HFF-Myc (cell line): ENCODE measurements around the gene SPRY1.

Experiments used
- DNase-seq: peaks from one replicate; pipeline ENCODE4 v3.0.0-alpha.2; 2011; ENCODE audit warnings: low read depth; ENCODE audit errors: extremely low read depth
- H3K4me3 ChIP-seq: replicated peaks from 2 replicates; pipeline ENCODE4 v1.5.1; 2011; ENCODE audit warnings: low read depth, mild to moderate bottlenecking, control low read depth, low read length
- TF ChIP-seq, protein P1 (sequence below): IDR thresholded peaks from 2 replicates; pipeline ENCODE4 v1.5.1; 2012; ENCODE audit warnings: mild to moderate bottlenecking, low read depth, low read length, control low read depth; ENCODE audit errors: missing control alignments

SPRY1 gene

DNA sequence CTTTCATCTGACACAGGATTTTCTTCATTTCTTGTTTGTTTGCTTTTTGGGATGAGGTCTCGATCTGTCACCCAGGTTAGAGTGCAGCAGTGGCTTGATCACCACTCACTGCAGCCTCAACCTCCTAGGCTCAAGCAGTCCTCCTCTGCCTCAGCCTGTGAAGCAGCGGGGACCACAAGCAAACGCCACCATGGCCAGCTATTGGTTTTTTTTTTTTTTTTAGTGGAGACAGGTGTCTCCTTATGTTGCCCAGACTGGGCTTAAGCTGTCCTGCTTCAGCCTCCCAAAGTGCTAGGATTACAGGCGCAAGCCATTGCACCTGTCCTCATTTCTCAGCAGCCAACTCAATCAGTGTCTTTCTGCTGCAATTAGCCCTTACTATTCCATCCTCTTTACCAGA lies 10.3 kb downstream of the SPRY1 start:
- no peak for DNase-seq
- TF ChIP-seq, protein P1, sequence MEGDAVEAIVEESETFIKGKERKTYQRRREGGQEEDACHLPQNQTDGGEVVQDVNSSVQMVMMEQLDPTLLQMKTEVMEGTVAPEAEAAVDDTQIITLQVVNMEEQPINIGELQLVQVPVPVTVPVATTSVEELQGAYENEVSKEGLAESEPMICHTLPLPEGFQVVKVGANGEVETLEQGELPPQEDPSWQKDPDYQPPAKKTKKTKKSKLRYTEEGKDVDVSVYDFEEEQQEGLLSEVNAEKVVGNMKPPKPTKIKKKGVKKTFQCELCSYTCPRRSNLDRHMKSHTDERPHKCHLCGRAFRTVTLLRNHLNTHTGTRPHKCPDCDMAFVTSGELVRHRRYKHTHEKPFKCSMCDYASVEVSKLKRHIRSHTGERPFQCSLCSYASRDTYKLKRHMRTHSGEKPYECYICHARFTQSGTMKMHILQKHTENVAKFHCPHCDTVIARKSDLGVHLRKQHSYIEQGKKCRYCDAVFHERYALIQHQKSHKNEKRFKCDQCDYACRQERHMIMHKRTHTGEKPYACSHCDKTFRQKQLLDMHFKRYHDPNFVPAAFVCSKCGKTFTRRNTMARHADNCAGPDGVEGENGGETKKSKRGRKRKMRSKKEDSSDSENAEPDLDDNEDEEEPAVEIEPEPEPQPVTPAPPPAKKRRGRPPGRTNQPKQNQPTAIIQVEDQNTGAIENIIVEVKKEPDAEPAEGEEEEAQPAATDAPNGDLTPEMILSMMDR = no peak
- H3K4me3 ChIP-seq = no peak overlapping the region

DNA sequence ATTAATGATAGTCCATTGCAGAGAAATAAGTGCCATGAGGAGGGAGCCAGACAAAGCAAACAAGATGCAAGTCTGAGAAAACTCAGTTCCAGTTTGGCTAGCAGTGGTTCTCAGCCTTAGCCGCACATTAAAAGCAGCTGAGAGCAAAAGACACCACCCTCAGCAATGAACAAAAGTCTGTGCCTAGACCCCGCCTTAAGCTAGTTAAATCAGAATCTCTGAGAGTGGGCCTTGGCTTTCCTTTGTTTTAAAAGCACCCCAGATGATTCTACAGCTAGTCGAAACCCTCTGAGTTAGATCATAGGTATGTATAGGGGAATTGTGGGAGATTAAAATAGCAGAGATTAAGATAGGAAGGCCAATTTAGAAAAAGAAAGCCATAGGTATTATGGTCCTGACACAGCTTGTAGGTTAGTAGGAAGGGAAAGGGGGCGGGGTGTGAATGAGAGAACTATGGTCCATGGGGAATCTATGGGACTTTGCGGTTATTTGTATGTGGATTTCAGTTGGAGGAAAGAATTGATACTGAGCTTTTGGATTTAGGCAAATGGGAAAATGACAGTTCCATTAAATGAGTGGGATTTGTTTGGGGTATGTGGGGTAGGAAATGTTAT lies 12.0 kb downstream of the SPRY1 start:
- TF ChIP-seq, protein P1 = no peak
- DNase-seq = no peak

GRCh38 chr4:123409334-123409733 lies 12.7 kb downstream of the SPRY1 start:
- TF ChIP-seq, protein P1 = no peak
- H3K4me3 ChIP-seq = no peak overlapping the region

More for the DNA sequence above, 12.0 kb downstream of the SPRY1 start:
- no peak overlapping the region for H3K4me3 ChIP-seq

GRCh38 chr4:123411514-123411913 lies 14.9 kb downstream of the SPRY1 start:
- TF ChIP-seq, protein P1 = no peak
- H3K4me3 ChIP-seq = no peak overlapping the region
- DNase-seq = no peak

More at GRCh38 chr4:123409334-123409733, 12.7 kb downstream of the SPRY1 start:
- no peak for DNase-seq

DNA sequence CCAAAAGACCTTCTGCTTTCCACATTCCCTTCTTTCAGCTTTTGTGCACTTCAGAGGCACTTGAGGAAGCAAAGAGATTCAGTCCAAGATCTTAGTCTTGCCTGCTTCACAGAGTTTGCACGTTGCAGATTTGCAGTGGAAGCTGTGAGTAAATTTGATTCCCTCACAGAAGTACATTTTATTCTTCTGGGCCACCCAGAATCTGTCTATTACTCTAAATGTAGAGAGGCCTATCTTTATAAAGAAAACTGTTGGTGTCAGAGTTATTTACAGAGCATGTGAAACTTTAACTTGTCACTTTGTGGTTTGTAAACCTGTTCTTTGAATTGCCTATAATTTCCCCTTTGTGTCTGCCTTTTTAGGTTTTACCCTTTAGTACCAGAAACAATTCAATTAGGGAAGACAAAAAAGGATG lies 15.5 kb downstream of the SPRY1 start:
- TF ChIP-seq, protein P1 = no peak
- DNase-seq = no peak
- H3K4me3 ChIP-seq = no peak overlapping the region

DNA sequence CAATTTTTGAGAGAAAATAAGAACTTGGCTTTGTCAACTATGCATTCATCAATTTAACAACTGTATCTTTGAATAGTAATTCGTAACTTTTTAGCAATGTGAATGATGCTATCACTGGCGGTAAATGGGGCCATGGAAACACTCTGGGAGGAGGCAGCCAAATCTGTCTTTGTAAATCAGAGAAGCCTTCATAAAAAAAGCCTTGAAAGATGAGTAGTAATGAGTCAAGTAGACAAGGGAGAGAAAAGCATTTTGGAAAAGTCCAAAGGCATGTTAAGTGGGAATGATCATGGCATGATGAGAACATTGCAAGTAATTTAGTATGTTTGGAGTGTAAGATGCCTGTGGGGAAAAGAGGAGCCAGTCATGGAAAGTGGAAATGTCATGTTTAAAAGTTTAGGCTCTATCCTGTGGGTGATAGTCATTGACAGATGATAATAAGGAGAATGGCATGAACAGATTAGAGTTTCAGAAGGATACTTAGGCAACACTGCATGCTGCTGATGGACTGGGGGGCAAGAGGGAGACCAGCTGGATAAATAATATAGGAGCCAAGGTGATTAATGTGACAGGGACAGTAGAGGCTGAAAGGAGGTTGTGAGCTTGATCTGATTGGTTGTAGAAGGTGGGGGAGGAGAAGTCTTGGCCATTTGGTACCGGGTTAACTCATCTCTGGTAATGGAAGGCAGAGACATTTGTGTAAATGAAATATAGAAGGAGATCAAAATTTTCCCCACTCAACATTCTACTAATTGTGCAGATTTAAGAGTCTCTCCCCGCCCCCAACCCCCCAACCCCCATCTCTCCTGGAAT lies 16.3 kb downstream of the SPRY1 start:
- no peak for DNase-seq
- TF ChIP-seq, protein P1 = no peak
- H3K4me3 ChIP-seq = no peak overlapping the region
